Cerebellar cortex (tissue), 1 donor: ENCODE measurements around the gene TAS1R1.
"Not testable (repeated sequence)": the region's sequence is repeated elsewhere in the genome, so short reads cannot be mapped to it uniquely, and the experiment has no call there.

Experiments
- DNase-seq: peaks from one replicate; pipeline ENCODE4 v3.0.0-alpha.2; 2015; ENCODE audit warnings: low spot score

The TAS1R1 gene

GRCh38 chr1:6521536-6521935, 33.6 kb upstream of the TAS1R1 start:
- no peak for DNase-seq

GRCh38 chr1:6523566-6523965, 31.5 kb upstream of the TAS1R1 start:
- peak; percentile 82 for DNase-seq

- DNase-seq, result no peak
Measured at GRCh38 chr1:6526316-6526715, 28.8 kb upstream of the TAS1R1 start.

GRCh38 chr1:6528492-6528891, 26.6 kb upstream of the TAS1R1 start:
- no peak for DNase-seq

GRCh38 chr1:6530504-6531160, 24.5 kb upstream of the TAS1R1 start:
- DNase-seq, result no peak

GRCh38 chr1:6531996-6532395, 23.1 kb upstream of the TAS1R1 start:
- DNase-seq, result no peak

- no peak for DNase-seq
Measured at GRCh38 chr1:6534248-6534822, 20.8 kb upstream of the TAS1R1 start.

GRCh38 chr1:6535214-6535613, 19.9 kb upstream of the TAS1R1 start:
- DNase-seq, result no peak

GRCh38 chr1:6536291-6536690, 18.8 kb upstream of the TAS1R1 start:
- DNase-seq, result no peak

- DNase-seq, result no peak
Measured at GRCh38 chr1:6538956-6539355, 16.2 kb upstream of the TAS1R1 start.

- DNase-seq, result no peak
Measured at GRCh38 chr1:6544831-6545230, 10.3 kb upstream of the TAS1R1 start.

- DNase-seq, result no peak
Measured at GRCh38 chr1:6545276-6546112, 9.6 kb upstream of the TAS1R1 start.

GRCh38 chr1:6546326-6546725, 8.8 kb upstream of the TAS1R1 start:
- DNase-seq, result no peak

- peak; percentile 14 for DNase-seq
Measured at GRCh38 chr1:6547301-6547700, 7.8 kb upstream of the TAS1R1 start.

- peak; percentile 90 for DNase-seq
Measured at GRCh38 chr1:6554031-6554906, 838 bp upstream of the TAS1R1 start, which contains the start of gene NOL9. Gene NOL9 (minus strand): TSS chr1:6554513. CDS start chr1:6554502, 11 bp downstream.

- no peak for DNase-seq
Measured at GRCh38 chr1:6557597-6557996, 2.5 kb downstream of the TAS1R1 start.

GRCh38 chr1:6559161-6559560, 4.1 kb downstream of the TAS1R1 start:
- not testable (repeated sequence) for DNase-seq

- no peak for DNase-seq
Measured at GRCh38 chr1:6560267-6560666, 5.2 kb downstream of the TAS1R1 start.

- DNase-seq, result no peak
Measured at GRCh38 chr1:6569033-6569432, 13.9 kb downstream of the TAS1R1 start.

- DNase-seq, result no peak
Measured at GRCh38 chr1:6570100-6570499, 15.0 kb downstream of the TAS1R1 start.

GRCh38 chr1:6570987-6571386, 15.9 kb downstream of the TAS1R1 start:
- no peak for DNase-seq
